Gastrocnemius medialis (tissue), 4 donors: ENCODE data around the gene HSD3B2. TPM values are rescaled to one million over a fixed set of nuclear protein-coding genes. Genes with fewer than 3 reads are reported as not detected.

Experiments used
- ATAC-seq, 2 donors: fragments of 150-250 bp; one replicate each; pipeline ENCODE4 v1.9.1; 2016
- DNase-seq, 2 donors: peaks; one replicate each; pipeline ENCODE4 v3.0.0-alpha.2; 2019
- H3K27ac ChIP-seq, 4 donors: fragments of 200-600 bp; sonication (generic); 1 replicate in 1 of 4; 2 replicates in 3 of 4; pipeline ENCODE4 v1.5.1; 2016 to 2018; ENCODE audit warnings: mild to moderate bottlenecking in 2 of 4, moderate library complexity in 1 of 4
- H3K27me3 ChIP-seq, 3 donors: fragments of 200-600 bp; sonication (generic) in 2 of 3; 1 replicate in 1 of 3; 2 replicates in 2 of 3; pipeline versions ENCODE4 v1.5.1 to v1.6.0; 2016 to 2019; ENCODE audit warnings: mild to moderate bottlenecking in 1 of 3, moderate library complexity in 1 of 3
- H3K36me3 ChIP-seq, 2 donors: fragments of 200-600 bp; sonication (generic) in 1 of 2; one replicate each; pipeline ENCODE4 v1.5.1; 2017 to 2018
- H3K4me1 ChIP-seq, 2 donors: fragments of 200-600 bp; sonication (generic) in 1 of 2; one replicate each; pipeline ENCODE4 v1.5.1; 2016 to 2017; ENCODE audit warnings: mild to moderate bottlenecking in 2 of 2
- H3K4me3 ChIP-seq, 4 donors: fragments of 200-600 bp; sonication (generic) in 3 of 4; 1 replicate in 1 of 4; 2 replicates in 3 of 4; pipeline ENCODE4 v1.5.1; 2016 to 2019; ENCODE audit warnings: mild to moderate bottlenecking in 2 of 4
- H3K9me3 ChIP-seq, 3 donors: fragments of 200-600 bp; sonication (generic) in 2 of 3; 1 replicate in 1 of 3; 2 replicates in 2 of 3; pipeline ENCODE4 v1.5.1; 2016 to 2019
- POLR2A ChIP-seq, 2 donors: fragments of 450-650 bp; IDR thresholded peaks; one replicate each; pipeline ENCODE4 v1.6.1; 2017; ENCODE audit warnings: antibody characterized with exemption in 2 of 2, mild to moderate bottlenecking in 2 of 2, moderate library complexity in 2 of 2
- in situ Hi-C, 4 donors: fragments of 200-750 bp; cut with MboI; loops; one replicate each; pipeline versions ENCODE4 v1.15.0 to v1.8.0; 2017; ENCODE audit warnings: low sequenced_read_pairs in 4 of 4
- intact Hi-C: fragments of 100-400 bp; cut with DNase I; formaldehyde crosslinking; loops from one replicate; pipeline ENCODE4 v1.15.1; 2023; ENCODE audit warnings: low total_unique reads
- total RNA-seq, 4 donors: library from RNA; depleted of rRNA; stranded (reverse); fragments of >200 nt; gene quantifications; one replicate each; pipeline versions ENCODE4 v1.1.0 to v1.2.3, GENCODE V29; 2016
- TF ChIP-seq, protein P1 (sequence below), 5 experiments: fragments of 450-650 bp in 3 of 5; fragments of 200-600 bp in 2 of 5; sonication (generic) in 2 of 5; IDR thresholded peaks in 4 of 5; conservative IDR thresholded peaks in 1 of 5; 1 replicate in 4 of 5; 2 replicates in 1 of 5; pipeline ENCODE4 v1.5.1; 2016 to 2019; ENCODE audit warnings: antibody characterized with exemption in 5 of 5, mild to moderate bottlenecking in 3 of 5, moderate library complexity in 3 of 5

HSD3B2 gene
- total RNA-seq, 4 donors from 2014 or later = 0.66 TPM; not detected in 3

DNA sequence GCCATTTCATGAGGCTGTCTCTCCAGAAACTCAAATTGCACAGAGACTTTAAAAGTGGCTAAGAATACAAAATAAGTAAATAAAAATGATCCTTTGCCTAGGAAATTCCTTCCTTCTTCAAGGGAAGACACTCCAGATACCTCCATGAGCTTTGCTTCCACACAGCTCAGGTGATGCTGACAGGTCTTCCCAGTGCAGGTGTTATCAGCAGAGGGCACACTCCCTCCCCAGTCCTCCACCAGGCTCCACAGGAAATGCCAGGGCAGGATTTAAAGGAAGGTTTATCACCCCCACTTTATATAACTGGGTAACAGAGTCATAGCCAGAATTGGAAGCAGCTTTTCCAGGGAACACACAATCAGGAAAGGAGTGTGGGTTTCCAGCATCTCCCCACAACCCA is 5.7 kb downstream of the HSD3B2 start:
- Histone ChIP-seq H3K36me3 (no peaks in the 10 kb centered on the region), H3K27ac (no peak overlapping the region), H3K4me3 (no peak overlapping the region), H3K9me3 (no peaks in the 10 kb centered on the region), H3K27me3 (no peaks in the 10 kb centered on the region), H3K4me1 (no peaks in the 10 kb centered on the region)
- intact Hi-C loops = no loop called here
- in situ Hi-C loops = no loop called here
- DNase-seq (no peak), ATAC-seq (no peak)
- TF ChIP-seq POLR2A (IDR thresholded peaks at IDR 0.05) = no peak
- TF ChIP-seq, protein P1, sequence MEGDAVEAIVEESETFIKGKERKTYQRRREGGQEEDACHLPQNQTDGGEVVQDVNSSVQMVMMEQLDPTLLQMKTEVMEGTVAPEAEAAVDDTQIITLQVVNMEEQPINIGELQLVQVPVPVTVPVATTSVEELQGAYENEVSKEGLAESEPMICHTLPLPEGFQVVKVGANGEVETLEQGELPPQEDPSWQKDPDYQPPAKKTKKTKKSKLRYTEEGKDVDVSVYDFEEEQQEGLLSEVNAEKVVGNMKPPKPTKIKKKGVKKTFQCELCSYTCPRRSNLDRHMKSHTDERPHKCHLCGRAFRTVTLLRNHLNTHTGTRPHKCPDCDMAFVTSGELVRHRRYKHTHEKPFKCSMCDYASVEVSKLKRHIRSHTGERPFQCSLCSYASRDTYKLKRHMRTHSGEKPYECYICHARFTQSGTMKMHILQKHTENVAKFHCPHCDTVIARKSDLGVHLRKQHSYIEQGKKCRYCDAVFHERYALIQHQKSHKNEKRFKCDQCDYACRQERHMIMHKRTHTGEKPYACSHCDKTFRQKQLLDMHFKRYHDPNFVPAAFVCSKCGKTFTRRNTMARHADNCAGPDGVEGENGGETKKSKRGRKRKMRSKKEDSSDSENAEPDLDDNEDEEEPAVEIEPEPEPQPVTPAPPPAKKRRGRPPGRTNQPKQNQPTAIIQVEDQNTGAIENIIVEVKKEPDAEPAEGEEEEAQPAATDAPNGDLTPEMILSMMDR (IDR thresholded peaks at IDR 0.05 in 4 of 5, conservative IDR thresholded peaks at IDR 0.05 in 1 of 5) = no peak

DNA sequence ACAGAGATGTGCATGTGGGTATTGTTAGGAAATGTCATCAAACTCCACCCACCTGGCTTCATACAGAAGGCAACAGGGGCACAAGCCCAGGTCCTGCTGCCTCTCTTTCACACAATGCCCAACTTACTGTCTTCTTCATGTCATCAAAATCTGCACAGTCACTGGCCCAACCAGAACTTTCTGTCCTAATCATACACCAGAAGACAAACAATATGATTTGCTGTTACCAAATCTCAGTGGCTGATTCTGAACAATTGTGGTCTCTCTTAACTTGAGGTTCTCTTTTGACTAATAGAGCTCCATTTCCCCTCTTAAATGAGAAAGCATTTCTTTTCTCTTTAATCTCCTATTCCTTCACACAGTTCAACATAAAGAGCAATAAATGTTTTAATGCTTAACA is 7.7 kb downstream of the HSD3B2 start:
- no peak overlapping the region for H3K4me3 ChIP-seq
- ATAC-seq (no peak), DNase-seq (no peak)
- intact Hi-C loops = no loop called here
- no peaks in the 10 kb centered on the region for H3K4me1 ChIP-seq
- no peaks in the 10 kb centered on the region for H3K9me3 ChIP-seq
- no peaks in the 10 kb centered on the region for H3K36me3 ChIP-seq
- in situ Hi-C loops = no loop called here
- no peak overlapping the region for H3K27ac ChIP-seq
- H3K27me3 ChIP-seq = no peaks in the 10 kb centered on the region
- TF ChIP-seq, protein P1 (IDR thresholded peaks at IDR 0.05 in 4 of 5, conservative IDR thresholded peaks at IDR 0.05 in 1 of 5) = no peak
- TF ChIP-seq POLR2A (IDR thresholded peaks at IDR 0.05) = no peak

DNA sequence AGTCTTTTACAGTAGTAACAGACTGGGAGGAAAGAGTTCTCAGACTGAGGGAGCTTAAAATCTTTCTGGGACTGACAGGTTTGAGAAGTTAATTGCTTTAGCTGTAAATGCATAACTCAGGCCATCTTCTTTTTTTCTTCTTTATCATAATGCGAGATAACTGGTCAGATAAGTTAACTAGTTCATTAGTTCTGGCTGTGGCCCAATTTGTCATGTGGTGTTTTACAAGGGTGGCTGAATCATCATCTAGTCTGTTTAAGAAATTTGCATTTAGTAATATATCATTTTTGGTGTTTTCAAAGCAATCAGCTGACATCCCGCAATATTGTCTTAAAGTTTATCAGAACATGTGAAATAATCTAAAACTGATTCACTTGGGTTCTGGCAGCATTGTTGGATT is 14.0 kb downstream of the HSD3B2 start:
- no peaks in the 10 kb centered on the region for H3K36me3 ChIP-seq
- in situ Hi-C loops = no loop called here
- ATAC-seq (no peak), DNase-seq (no peak)
- no peaks in the 10 kb centered on the region for H3K27me3 ChIP-seq
- no peaks in the 10 kb centered on the region for H3K9me3 ChIP-seq
- intact Hi-C loops = no loop called here
- no peak for TF ChIP-seq POLR2A (IDR thresholded peaks at IDR 0.05)
- TF ChIP-seq, protein P1 (IDR thresholded peaks at IDR 0.05 in 4 of 5, conservative IDR thresholded peaks at IDR 0.05 in 1 of 5) = no peak
- no peak overlapping the region for H3K27ac ChIP-seq
- no peak overlapping the region for H3K4me3 ChIP-seq
- no peaks in the 10 kb centered on the region for H3K4me1 ChIP-seq

DNA sequence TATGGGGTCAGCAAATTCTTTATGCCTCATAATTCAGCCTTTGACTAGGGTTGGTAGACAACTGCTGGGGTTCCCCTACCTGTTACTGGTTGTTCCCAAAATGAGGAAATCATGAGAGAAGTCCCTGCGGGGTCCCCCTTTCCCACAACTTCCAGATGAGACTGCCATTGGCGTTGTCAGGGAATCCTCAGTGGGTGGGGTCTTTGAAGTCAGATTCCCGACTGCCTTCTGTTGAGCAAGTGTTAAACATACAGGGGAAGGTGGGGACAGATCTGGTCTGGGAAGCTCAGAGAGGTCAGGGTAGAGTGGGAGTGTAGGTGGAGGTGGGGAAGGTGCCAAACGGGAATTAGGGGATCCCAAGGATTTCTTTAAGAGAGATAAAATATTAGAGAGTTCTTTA is 14.7 kb downstream of the HSD3B2 start:
- TF ChIP-seq, protein P1 (IDR thresholded peaks at IDR 0.05 in 4 of 5, conservative IDR thresholded peaks at IDR 0.05 in 1 of 5) = no peak
- TF ChIP-seq POLR2A (IDR thresholded peaks at IDR 0.05) = no peak
- Histone ChIP-seq H3K27me3 (no peaks in the 10 kb centered on the region), H3K9me3 (no peaks in the 10 kb centered on the region), H3K4me3 (no peak overlapping the region), H3K4me1 (no peaks in the 10 kb centered on the region), H3K27ac (no peak overlapping the region), H3K36me3 (no peaks in the 10 kb centered on the region)
- intact Hi-C loops (no loop called here), in situ Hi-C loops (no loop called here)
- DNase-seq (no peak), ATAC-seq (no peak)

DNA sequence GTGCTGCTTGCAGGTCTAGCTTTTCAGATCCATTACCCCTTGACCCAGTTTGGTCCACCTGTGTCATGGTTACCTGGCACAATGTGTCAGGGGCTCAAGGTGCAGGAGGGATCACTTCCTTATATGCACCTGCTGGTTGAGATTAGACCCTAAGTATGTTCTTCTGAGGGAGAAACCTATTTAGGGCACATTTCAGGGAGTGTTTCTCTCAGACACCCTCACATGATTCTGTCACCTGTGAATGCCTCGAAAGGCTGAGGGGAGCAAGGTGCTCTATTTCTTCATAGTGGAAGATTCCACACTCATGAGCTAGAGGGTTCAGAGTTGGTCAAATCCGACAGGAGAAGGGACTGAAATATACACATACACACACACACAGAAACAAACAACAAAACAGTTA is 15.5 kb downstream of the HSD3B2 start:
- in situ Hi-C loops (no loop called here), intact Hi-C loops (no loop called here)
- TF ChIP-seq, protein P1 (IDR thresholded peaks at IDR 0.05 in 4 of 5, conservative IDR thresholded peaks at IDR 0.05 in 1 of 5) = no peak
- no peak for TF ChIP-seq POLR2A (IDR thresholded peaks at IDR 0.05)

More for the DNA sequence above, 15.5 kb downstream of the HSD3B2 start:
- DNase-seq (no peak), ATAC-seq (no peak)
- no peak overlapping the region for H3K27ac ChIP-seq
- no peaks in the 10 kb centered on the region for H3K4me1 ChIP-seq
- H3K27me3 ChIP-seq = no peaks in the 10 kb centered on the region
- no peak overlapping the region for H3K4me3 ChIP-seq
- H3K36me3 ChIP-seq = no peaks in the 10 kb centered on the region
- H3K9me3 ChIP-seq = no peaks in the 10 kb centered on the region
